ENCODE results near the gene ALPL.

Gene ALPL

DNA sequence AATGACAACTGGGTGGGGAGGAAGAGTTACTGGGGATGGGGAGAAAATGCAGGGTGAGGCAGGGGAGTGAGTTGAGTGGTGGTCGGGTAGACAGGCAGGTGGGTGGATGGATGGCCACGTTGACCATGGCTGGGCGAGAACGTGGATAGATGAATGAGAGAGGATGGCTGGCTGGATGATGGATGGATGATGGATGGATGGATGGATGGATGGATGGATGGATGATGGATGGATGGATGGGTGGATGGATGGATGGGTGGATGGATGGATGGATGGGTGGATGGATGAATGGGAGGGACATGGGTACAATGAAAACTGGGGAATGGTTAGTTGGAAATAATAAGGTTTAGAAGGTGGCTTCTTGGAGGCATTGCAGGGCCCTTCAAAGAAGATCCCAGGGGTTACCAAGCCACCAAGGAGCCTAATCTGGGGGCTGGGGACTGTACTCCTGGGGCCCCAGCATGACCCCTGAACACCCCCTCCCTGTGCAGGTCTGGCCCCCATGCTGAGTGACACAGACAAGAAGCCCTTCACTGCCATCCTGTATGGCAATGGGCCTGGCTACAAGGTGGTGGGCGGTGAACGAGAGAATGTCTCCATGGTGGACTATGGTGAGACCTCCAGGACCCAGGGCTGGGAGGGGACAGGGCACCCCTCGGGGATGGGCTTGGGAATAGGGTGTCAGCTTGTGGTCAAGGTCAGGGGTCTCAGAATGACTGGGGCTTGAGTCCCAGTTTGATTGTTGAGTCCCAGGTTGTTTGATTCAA lies 67.0 kb downstream of the ALPL start:
- Histone ChIP-seq H3K9me3 (ENCODE audit: control insufficient read depth in 2 of 2, low read length in 2 of 2) (no peaks in the 10 kb centered on the region), H3K9ac (ENCODE audit: low read depth in 1 of 2, low read length in 2 of 2) (no peak overlapping the region), H3K4me1 (ENCODE audit: control insufficient read depth in 2 of 2, insufficient read depth in 2 of 2, low read length in 2 of 2) (peaks cover 0 to 5% of the 10 kb centered on the region in 2 donors), H3K27ac (ENCODE audit: low read depth in 2 of 2, low read length in 2 of 2) (no peak overlapping the region), H3K4me3 (ENCODE audit: low read length in 2 of 2) (no peak overlapping the region), H3K36me3 (ENCODE audit: control insufficient read depth in 2 of 2, insufficient read depth in 2 of 2, low read length in 2 of 2) (no peaks in the 10 kb centered on the region), H3K27me3 (ENCODE audit: control insufficient read depth in 2 of 2, insufficient read depth in 2 of 2, low read length in 2 of 2) (no peaks in the 10 kb centered on the region)

DNA sequence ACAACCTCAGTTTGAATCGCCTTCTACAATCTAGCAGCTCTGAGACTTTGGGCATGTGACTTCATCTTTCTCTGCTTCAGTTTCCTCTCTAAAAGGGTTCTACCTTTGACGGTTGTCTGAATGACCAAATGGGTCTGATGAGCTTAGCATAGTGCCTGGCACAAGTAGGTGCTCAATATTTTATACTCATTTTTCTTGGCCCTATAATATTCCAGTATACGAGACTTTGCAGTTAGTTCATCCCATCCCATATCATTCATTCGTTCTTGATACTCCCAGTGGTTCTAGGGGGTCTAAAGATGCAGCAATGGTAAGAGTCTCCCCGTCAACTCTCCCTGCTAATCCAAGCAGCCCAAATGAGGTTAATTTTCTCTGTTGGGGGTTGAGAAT lies 67.6 kb downstream of the ALPL start:
- no peaks in the 10 kb centered on the region for H3K36me3 ChIP-seq (ENCODE audit: control insufficient read depth in 2 of 2, insufficient read depth in 2 of 2, low read length in 2 of 2)
- no peak overlapping the region for H3K4me3 ChIP-seq (ENCODE audit: low read length in 2 of 2)
- H3K27me3 ChIP-seq (ENCODE audit: control insufficient read depth in 2 of 2, insufficient read depth in 2 of 2, low read length in 2 of 2): no peaks in the 10 kb centered on the region
- no peak overlapping the region for H3K9ac ChIP-seq (ENCODE audit: low read depth in 1 of 2, low read length in 2 of 2)
- H3K9me3 ChIP-seq (ENCODE audit: control insufficient read depth in 2 of 2, low read length in 2 of 2): no peaks in the 10 kb centered on the region
- peaks cover 0 to 5% of the 10 kb centered on the region in 2 donors for H3K4me1 ChIP-seq (ENCODE audit: control insufficient read depth in 2 of 2, insufficient read depth in 2 of 2, low read length in 2 of 2)
- H3K27ac ChIP-seq (ENCODE audit: low read depth in 2 of 2, low read length in 2 of 2): no peak overlapping the region

DNA sequence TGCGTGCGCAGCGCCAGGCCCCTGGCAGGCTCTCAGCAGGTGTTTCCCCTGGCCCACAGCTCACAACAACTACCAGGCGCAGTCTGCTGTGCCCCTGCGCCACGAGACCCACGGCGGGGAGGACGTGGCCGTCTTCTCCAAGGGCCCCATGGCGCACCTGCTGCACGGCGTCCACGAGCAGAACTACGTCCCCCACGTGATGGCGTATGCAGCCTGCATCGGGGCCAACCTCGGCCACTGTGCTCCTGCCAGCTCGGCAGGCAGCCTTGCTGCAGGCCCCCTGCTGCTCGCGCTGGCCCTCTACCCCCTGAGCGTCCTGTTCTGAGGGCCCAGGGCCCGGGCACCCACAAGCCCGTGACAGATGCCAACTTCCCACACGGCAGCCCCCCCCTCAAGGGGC lies 68.1 kb downstream of the ALPL start:
- H3K4me1 ChIP-seq (ENCODE audit: control insufficient read depth in 2 of 2, insufficient read depth in 2 of 2, low read length in 2 of 2): peaks cover 0 to 5% of the 10 kb centered on the region in 2 donors
- H3K9me3 ChIP-seq (ENCODE audit: control insufficient read depth in 2 of 2, low read length in 2 of 2): no peaks in the 10 kb centered on the region
- H3K9ac ChIP-seq (ENCODE audit: low read depth in 1 of 2, low read length in 2 of 2): no peak overlapping the region
- no peaks in the 10 kb centered on the region for H3K36me3 ChIP-seq (ENCODE audit: control insufficient read depth in 2 of 2, insufficient read depth in 2 of 2, low read length in 2 of 2)
- no peak overlapping the region for H3K27ac ChIP-seq (ENCODE audit: low read depth in 2 of 2, low read length in 2 of 2)
- H3K27me3 ChIP-seq (ENCODE audit: control insufficient read depth in 2 of 2, insufficient read depth in 2 of 2, low read length in 2 of 2): no peaks in the 10 kb centered on the region
- H3K4me3 ChIP-seq (ENCODE audit: low read length in 2 of 2): no peak overlapping the region

DNA sequence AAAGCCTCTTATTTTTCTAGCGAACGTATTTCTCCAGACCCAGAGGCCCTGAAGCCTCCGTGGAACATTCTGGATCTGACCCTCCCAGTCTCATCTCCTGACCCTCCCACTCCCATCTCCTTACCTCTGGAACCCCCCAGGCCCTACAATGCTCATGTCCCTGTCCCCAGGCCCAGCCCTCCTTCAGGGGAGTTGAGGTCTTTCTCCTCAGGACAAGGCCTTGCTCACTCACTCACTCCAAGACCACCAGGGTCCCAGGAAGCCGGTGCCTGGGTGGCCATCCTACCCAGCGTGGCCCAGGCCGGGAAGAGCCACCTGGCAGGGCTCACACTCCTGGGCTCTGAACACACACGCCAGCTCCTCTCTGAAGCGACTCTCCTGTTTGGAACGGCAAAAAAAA lies 68.7 kb downstream of the ALPL start:
- H3K4me3 ChIP-seq (ENCODE audit: low read length in 2 of 2): no peak overlapping the region
- H3K27ac ChIP-seq (ENCODE audit: low read depth in 2 of 2, low read length in 2 of 2): no peak overlapping the region
- H3K9me3 ChIP-seq (ENCODE audit: control insufficient read depth in 2 of 2, low read length in 2 of 2): no peaks in the 10 kb centered on the region
- no peaks in the 10 kb centered on the region for H3K27me3 ChIP-seq (ENCODE audit: control insufficient read depth in 2 of 2, insufficient read depth in 2 of 2, low read length in 2 of 2)
- H3K4me1 ChIP-seq (ENCODE audit: control insufficient read depth in 2 of 2, insufficient read depth in 2 of 2, low read length in 2 of 2): peaks cover 0 to 5% of the 10 kb centered on the region in 2 donors
- no peaks in the 10 kb centered on the region for H3K36me3 ChIP-seq (ENCODE audit: control insufficient read depth in 2 of 2, insufficient read depth in 2 of 2, low read length in 2 of 2)
- H3K9ac ChIP-seq (ENCODE audit: low read depth in 1 of 2, low read length in 2 of 2): no peak overlapping the region

DNA sequence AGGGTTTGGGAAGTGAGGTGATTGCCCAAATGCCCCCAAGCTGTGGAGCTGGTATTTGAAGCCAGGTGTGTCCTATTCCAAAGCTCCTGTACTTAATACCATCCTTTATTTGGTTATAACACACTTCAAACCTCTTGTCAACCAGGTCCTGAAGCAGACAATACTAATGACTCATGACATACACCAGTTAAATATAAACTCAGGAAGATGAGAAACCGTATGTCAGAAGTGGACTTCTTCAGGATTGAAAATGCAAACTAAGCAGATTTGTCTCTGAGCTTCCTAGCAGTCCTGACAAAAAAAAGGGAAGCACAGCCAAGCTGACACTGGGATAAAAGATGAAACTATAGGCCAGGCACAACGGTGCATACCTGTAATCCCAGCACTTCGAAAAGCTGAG lies 70.6 kb downstream of the ALPL start:
- no peaks in the 10 kb centered on the region for H3K36me3 ChIP-seq (ENCODE audit: control insufficient read depth in 2 of 2, insufficient read depth in 2 of 2, low read length in 2 of 2)
- no peak overlapping the region for H3K9ac ChIP-seq (ENCODE audit: low read depth in 1 of 2, low read length in 2 of 2)
- no peak overlapping the region for H3K27ac ChIP-seq (ENCODE audit: low read depth in 2 of 2, low read length in 2 of 2)
- peaks cover 0 to under 1% of the 10 kb centered on the region in 2 donors for H3K4me1 ChIP-seq (ENCODE audit: control insufficient read depth in 2 of 2, insufficient read depth in 2 of 2, low read length in 2 of 2)
- H3K27me3 ChIP-seq (ENCODE audit: control insufficient read depth in 2 of 2, insufficient read depth in 2 of 2, low read length in 2 of 2): peaks cover 0 to 4% of the 10 kb centered on the region in 2 donors
- H3K4me3 ChIP-seq (ENCODE audit: low read length in 2 of 2): no peak overlapping the region
- no peaks in the 10 kb centered on the region for H3K9me3 ChIP-seq (ENCODE audit: control insufficient read depth in 2 of 2, low read length in 2 of 2)

DNA sequence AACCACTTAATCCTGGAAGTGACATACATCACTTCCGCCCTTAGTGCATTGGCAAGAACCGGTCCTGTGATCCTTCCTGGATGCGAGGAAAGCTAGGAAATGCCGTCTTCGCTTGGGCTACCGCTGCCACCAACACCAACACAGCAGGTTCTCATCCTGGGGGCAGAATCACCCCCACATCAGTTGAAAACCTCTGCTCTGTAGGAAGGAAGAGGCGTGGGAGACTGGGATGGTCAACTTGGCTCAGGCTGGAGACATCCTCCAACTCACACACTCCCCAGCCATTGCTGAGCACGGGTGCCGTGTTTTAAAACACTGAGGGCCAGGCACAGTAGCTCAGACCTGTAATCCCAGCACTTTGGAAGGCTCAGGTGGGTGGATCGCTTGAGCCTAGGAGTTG lies 74.9 kb downstream of the ALPL start:
- no peaks in the 10 kb centered on the region for H3K9me3 ChIP-seq (ENCODE audit: control insufficient read depth in 2 of 2, low read length in 2 of 2)
- peaks cover 0 to 3% of the 10 kb centered on the region in 2 donors for H3K4me1 ChIP-seq (ENCODE audit: control insufficient read depth in 2 of 2, insufficient read depth in 2 of 2, low read length in 2 of 2)
- no peak overlapping the region for H3K27ac ChIP-seq (ENCODE audit: low read depth in 2 of 2, low read length in 2 of 2)
- H3K36me3 ChIP-seq (ENCODE audit: control insufficient read depth in 2 of 2, insufficient read depth in 2 of 2, low read length in 2 of 2): no peaks in the 10 kb centered on the region
- peaks cover 0 to 7% of the 10 kb centered on the region in 2 donors for H3K27me3 ChIP-seq (ENCODE audit: control insufficient read depth in 2 of 2, insufficient read depth in 2 of 2, low read length in 2 of 2)
- no peak overlapping the region for H3K9ac ChIP-seq (ENCODE audit: low read depth in 1 of 2, low read length in 2 of 2)
- no peak overlapping the region for H3K4me3 ChIP-seq (ENCODE audit: low read length in 2 of 2)

DNA sequence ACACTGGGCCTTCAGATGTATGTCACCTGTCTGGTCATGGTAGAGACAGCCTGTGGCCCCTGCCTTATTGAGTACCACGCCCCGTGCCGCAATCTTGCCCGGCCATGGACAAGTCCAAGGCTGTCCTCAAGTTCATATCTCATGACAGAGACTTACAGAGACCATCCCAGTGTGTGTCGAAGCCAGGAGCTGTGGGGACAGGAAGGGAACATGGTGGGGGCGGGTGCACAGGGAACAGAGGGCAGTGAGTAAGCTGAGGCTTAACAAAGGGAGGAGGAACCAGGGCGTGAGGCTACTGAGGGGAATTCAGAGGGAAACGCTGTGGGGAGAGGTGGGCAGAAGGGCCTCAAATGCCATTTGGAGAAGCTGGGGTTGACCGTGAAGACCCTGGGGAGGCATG lies 75.8 kb downstream of the ALPL start:
- Histone ChIP-seq H3K27ac (ENCODE audit: low read depth in 2 of 2, low read length in 2 of 2) (no peak overlapping the region), H3K27me3 (ENCODE audit: control insufficient read depth in 2 of 2, insufficient read depth in 2 of 2, low read length in 2 of 2) (peaks cover 0 to 7% of the 10 kb centered on the region in 2 donors), H3K9me3 (ENCODE audit: control insufficient read depth in 2 of 2, low read length in 2 of 2) (no peaks in the 10 kb centered on the region), H3K4me1 (ENCODE audit: control insufficient read depth in 2 of 2, insufficient read depth in 2 of 2, low read length in 2 of 2) (peaks cover 0 to 3% of the 10 kb centered on the region in 2 donors), H3K36me3 (ENCODE audit: control insufficient read depth in 2 of 2, insufficient read depth in 2 of 2, low read length in 2 of 2) (no peaks in the 10 kb centered on the region), H3K4me3 (ENCODE audit: low read length in 2 of 2) (no peak overlapping the region), H3K9ac (ENCODE audit: low read depth in 1 of 2, low read length in 2 of 2) (no peak overlapping the region)

DNA sequence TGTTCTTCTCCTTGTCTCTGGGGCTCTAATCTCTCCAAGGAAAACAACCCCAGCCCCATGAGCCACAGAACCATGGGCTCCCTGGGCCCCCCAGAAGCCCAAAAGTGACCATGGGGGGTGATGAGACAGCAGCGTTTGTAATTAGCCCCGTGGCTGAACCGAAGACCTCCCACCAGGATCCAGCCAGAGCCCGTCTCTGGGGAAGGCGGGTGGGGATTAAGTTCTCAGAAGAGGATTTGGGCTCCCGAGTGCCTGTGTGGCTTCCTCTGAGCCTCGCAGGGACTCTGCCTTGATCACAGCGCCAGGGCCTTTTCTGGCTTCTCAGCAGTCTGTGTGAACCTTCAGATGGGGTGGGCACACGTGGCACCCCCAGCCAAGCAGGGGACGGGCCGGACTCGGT lies 77.0 kb downstream of the ALPL start:
- H3K36me3 ChIP-seq (ENCODE audit: control insufficient read depth in 2 of 2, insufficient read depth in 2 of 2, low read length in 2 of 2): no peaks in the 10 kb centered on the region
- H3K9ac ChIP-seq (ENCODE audit: low read depth in 1 of 2, low read length in 2 of 2): no peak overlapping the region
- H3K4me1 ChIP-seq (ENCODE audit: control insufficient read depth in 2 of 2, insufficient read depth in 2 of 2, low read length in 2 of 2): peaks cover 0 to 3% of the 10 kb centered on the region in 2 donors
- H3K4me3 ChIP-seq (ENCODE audit: low read length in 2 of 2): no peak overlapping the region
- peaks cover 0 to 7% of the 10 kb centered on the region in 2 donors for H3K27me3 ChIP-seq (ENCODE audit: control insufficient read depth in 2 of 2, insufficient read depth in 2 of 2, low read length in 2 of 2)
- no peaks in the 10 kb centered on the region for H3K9me3 ChIP-seq (ENCODE audit: control insufficient read depth in 2 of 2, low read length in 2 of 2)
- H3K27ac ChIP-seq (ENCODE audit: low read depth in 2 of 2, low read length in 2 of 2): no peak overlapping the region

DNA sequence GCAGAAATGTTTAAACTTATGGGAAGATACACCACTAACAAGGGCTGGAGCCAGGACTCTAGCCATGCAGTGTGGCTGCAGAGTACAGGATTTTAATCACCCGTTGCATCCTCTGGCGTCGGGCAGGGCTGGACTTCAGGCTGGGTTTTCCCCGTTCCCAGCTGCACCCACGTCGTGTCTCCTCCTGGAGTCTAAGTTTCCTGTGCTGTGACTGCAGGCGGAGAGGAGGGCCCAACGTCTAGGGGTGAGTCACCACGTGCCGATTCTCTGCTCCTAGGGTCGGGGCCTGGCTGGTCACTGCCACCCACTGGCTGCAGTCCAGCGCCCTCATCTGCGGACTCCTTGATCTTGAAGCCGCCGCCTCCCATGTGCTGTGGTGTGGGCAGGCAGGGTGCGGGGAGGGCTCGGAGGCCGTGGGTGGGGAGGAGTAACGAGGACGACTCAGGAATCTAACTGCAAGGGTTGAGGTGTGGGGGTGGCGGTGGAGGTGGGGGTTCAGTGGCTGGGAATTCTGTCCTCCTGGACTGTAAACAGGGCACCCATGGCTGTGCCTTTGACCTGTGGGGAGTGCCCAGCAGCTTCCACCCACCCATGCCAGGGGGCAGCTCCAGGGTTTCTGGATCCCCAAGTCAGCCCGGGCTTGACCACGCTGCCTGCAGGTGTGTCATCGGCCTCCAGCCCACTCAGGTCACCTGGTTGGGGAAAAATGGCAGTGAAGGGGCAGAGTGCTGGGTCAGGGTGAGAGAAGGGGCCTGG lies 77.8 kb downstream of the ALPL start:
- Histone ChIP-seq H3K4me3 (ENCODE audit: low read length in 2 of 2) (no peak overlapping the region), H3K36me3 (ENCODE audit: control insufficient read depth in 2 of 2, insufficient read depth in 2 of 2, low read length in 2 of 2) (no peaks in the 10 kb centered on the region), H3K9ac (ENCODE audit: low read depth in 1 of 2, low read length in 2 of 2) (no peak overlapping the region), H3K27me3 (ENCODE audit: control insufficient read depth in 2 of 2, insufficient read depth in 2 of 2, low read length in 2 of 2) (peaks cover 0 to 7% of the 10 kb centered on the region in 2 donors), H3K27ac (ENCODE audit: low read depth in 2 of 2, low read length in 2 of 2) (no peak overlapping the region), H3K9me3 (ENCODE audit: control insufficient read depth in 2 of 2, low read length in 2 of 2) (no peaks in the 10 kb centered on the region), H3K4me1 (ENCODE audit: control insufficient read depth in 2 of 2, insufficient read depth in 2 of 2, low read length in 2 of 2) (peaks cover 0 to 3% of the 10 kb centered on the region in 2 donors)

DNA sequence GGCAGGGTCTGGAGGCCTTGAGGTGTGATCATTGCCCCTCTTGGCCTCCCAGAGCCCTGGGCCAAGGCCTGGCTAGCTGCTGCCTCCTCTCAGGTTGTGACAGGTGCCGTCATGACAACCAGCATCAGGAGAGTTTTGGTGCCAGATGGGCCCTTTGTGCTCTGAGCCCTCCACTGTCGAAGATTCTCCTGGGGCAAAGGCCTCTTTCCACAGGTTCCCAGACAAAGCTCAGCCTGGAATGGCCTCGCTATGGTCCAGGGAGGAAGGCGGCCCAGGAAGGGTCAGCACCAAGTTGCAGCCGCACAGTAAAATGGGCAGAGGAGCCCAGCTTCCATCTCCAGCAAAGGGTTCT lies 78.4 kb downstream of the ALPL start:
- Histone ChIP-seq H3K27ac (ENCODE audit: low read depth in 2 of 2, low read length in 2 of 2) (no peak overlapping the region), H3K9me3 (ENCODE audit: control insufficient read depth in 2 of 2, low read length in 2 of 2) (no peaks in the 10 kb centered on the region), H3K27me3 (ENCODE audit: control insufficient read depth in 2 of 2, insufficient read depth in 2 of 2, low read length in 2 of 2) (peaks cover 0 to 7% of the 10 kb centered on the region in 2 donors), H3K4me1 (ENCODE audit: control insufficient read depth in 2 of 2, insufficient read depth in 2 of 2, low read length in 2 of 2) (peaks cover 0 to 3% of the 10 kb centered on the region in 2 donors), H3K9ac (ENCODE audit: low read depth in 1 of 2, low read length in 2 of 2) (no peak overlapping the region), H3K36me3 (ENCODE audit: control insufficient read depth in 2 of 2, insufficient read depth in 2 of 2, low read length in 2 of 2) (no peaks in the 10 kb centered on the region), H3K4me3 (ENCODE audit: low read length in 2 of 2) (no peak overlapping the region)
